K562 (cell line): ENCODE data around the gene IL1RAPL2. TPM values are rescaled to one million over a fixed set of nuclear protein-coding genes. Genes with fewer than 3 reads are reported as not detected.

Source experiments
- ATAC-seq: fragments of 200-7000 bp; cut with Tn5 transposase; 3 replicates; pipeline ENCODE4 v1.9.1; 2020; ENCODE audit warnings: moderate library complexity
- BruUV-seq: library from RNA; stranded (reverse); fragments of 400-500 nt; replicated peaks from 2 replicates; lab custom pipeline; 2021; lab: Mats Ljungman, UMichigan
- CTCF ChIA-PET: fragments of 300-600 bp; formaldehyde crosslinking; extraction: SDS; loops from one replicate; lab custom pipeline; 2021; ENCODE audit warnings: low intra/inter-chr PET ratio; lab: Yijun Ruan, JAX
- POLR2A ChIA-PET: fragments of 300-600, 350-650 bp; sonication (Branson Sonifier 250); formaldehyde crosslinking; extraction: SDS; loops from one replicate; lab custom pipeline; 2021; ENCODE audit warnings: antibody characterized with exemption, inconsistent platforms; lab: Yijun Ruan, JAX
- DNase-seq, 4 experiments: peaks; one replicate each; pipeline versions ENCODE4 v3.0.0 to v3.0.0-alpha.2; 2011 to 2018; ENCODE audit warnings: low spot score in 3 of 4, mixed read lengths in 3 of 4; ENCODE audit errors: extremely low read depth in 1 of 4
- FAIRE-seq: peaks from 2 replicates; lab custom pipeline; 2011; peaks lifted over from hg19 to GRCh38; lab: Jason Lieb, UNC
- H2AFZ ChIP-seq: 2 replicates; pipeline ENCODE4 v1.6.0; 2011; ENCODE audit warnings: low read depth, low read length, control low read depth, inconsistent platforms
- H3K27ac ChIP-seq: fragments of 200-600 bp; 3 replicates; pipeline ENCODE4 v1.8.0; 2011; ENCODE audit warnings: low read depth, mild to moderate bottlenecking, control low read depth, inconsistent platforms, low read length, moderate library complexity, mixed read lengths; ENCODE audit errors: extremely low read depth
- H3K27me3 ChIP-seq, 2 experiments: fragments of 300-600 bp in 1 of 2; 2 replicates in 1 of 2; 3 replicates in 1 of 2; pipeline versions ENCODE4 v1.6.0 to v1.8.0; 2011; ENCODE audit warnings: inconsistent platforms in 2 of 2, low read length in 2 of 2, mild to moderate bottlenecking in 1 of 2, mixed read lengths in 1 of 2, moderate library complexity in 1 of 2; ENCODE audit not compliant: control insufficient read depth in 2 of 2, insufficient read depth in 2 of 2
- H3K36me3 ChIP-seq: fragments of 300-600 bp; 3 replicates; pipeline ENCODE4 v1.8.0; 2011; ENCODE audit warnings: mild to moderate bottlenecking, low read length, inconsistent platforms; ENCODE audit not compliant: control insufficient read depth, insufficient read depth
- H3K4me1 ChIP-seq, 2 experiments: fragments of 200-600 bp in 1 of 2; replicated peaks in 1 of 2; 2 replicates in 1 of 2; 3 replicates in 1 of 2; pipeline versions ENCODE4 v1.5.1 to v1.8.0; 2011; ENCODE audit warnings: inconsistent platforms in 2 of 2, low read length in 2 of 2, mild to moderate bottlenecking in 1 of 2, mixed read lengths in 1 of 2, moderate library complexity in 1 of 2; ENCODE audit not compliant: control insufficient read depth in 2 of 2, insufficient read depth in 2 of 2
- H3K4me2 ChIP-seq: 2 replicates; pipeline ENCODE4 v1.6.1; 2011; ENCODE audit warnings: low read length, control low read depth, inconsistent platforms, mixed read lengths; ENCODE audit not compliant: insufficient read depth
- H3K4me3 ChIP-seq: fragments of 200-600 bp; sonication (generic), shearing (Covaris generic); 2 replicates; pipeline ENCODE4 v1.5.1; 2016; ENCODE audit warnings: control low read depth, inconsistent platforms
- H3K79me2 ChIP-seq: fragments of 200-600 bp; 3 replicates; pipeline ENCODE4 v1.8.0; 2011; ENCODE audit warnings: low read length, inconsistent platforms; ENCODE audit not compliant: control insufficient read depth, insufficient read depth
- H3K9ac ChIP-seq, 2 experiments: 2 replicates each; pipeline versions ENCODE4 v1.6.0 to v1.6.1; 2011; ENCODE audit warnings: low read depth in 2 of 2, low read length in 2 of 2, control low read depth in 1 of 2, inconsistent platforms in 1 of 2, mild to moderate bottlenecking in 1 of 2, mixed read lengths in 1 of 2; ENCODE audit not compliant: insufficient read depth in 1 of 2
- H3K9me1 ChIP-seq: one replicate; pipeline ENCODE4 v1.6.0; 2011; ENCODE audit warnings: inconsistent platforms, mild to moderate bottlenecking, low read length, moderate library complexity; ENCODE audit not compliant: control insufficient read depth, insufficient read depth
- H3K9me3 ChIP-seq: replicated peaks from 2 replicates; pipeline ENCODE4 v1.5.1; 2011; ENCODE audit warnings: low read depth, low read length, inconsistent platforms; ENCODE audit not compliant: control insufficient read depth, insufficient read depth
- H4K20me1 ChIP-seq: replicated peaks from 2 replicates; pipeline ENCODE4 v1.6.1; 2011; ENCODE audit warnings: low read length, inconsistent platforms, mixed read lengths; ENCODE audit not compliant: control insufficient read depth, insufficient read depth
- TCF3 ChIP-seq: sonication (generic); formaldehyde crosslinking; IDR thresholded peaks from 2 replicates; pipeline ENCODE4 v1.4.0; 2020; ENCODE audit warnings: mild to moderate bottlenecking, missing genetic modification reagents
- ZNF212 ChIP-seq: fragments of 450-650 bp; formaldehyde crosslinking; IDR thresholded peaks from 2 replicates; pipeline ENCODE4 v1.4.0; 2020; ENCODE audit warnings: mild to moderate bottlenecking
- ZNF232 ChIP-seq: sonication (generic); formaldehyde crosslinking; IDR thresholded peaks from 2 replicates; pipeline ENCODE4 v1.8.0; 2022; ENCODE audit warnings: mild to moderate bottlenecking, missing genetic modification reagents
- ZNF384 ChIP-seq: IDR thresholded peaks from 2 replicates; pipeline ENCODE4 v1.6.1; 2012; ENCODE audit warnings: low read depth, low read length, improper control_type of control experiment
- ZNF57 ChIP-seq: fragments of 450-650 bp; formaldehyde crosslinking; IDR thresholded peaks from 2 replicates; pipeline ENCODE4 v1.4.0; 2020; ENCODE audit warnings: mild to moderate bottlenecking, moderate library complexity
- ZNF785 ChIP-seq: fragments of 250-450 bp; sonication (Bioruptor Pico); IDR thresholded peaks from 2 replicates; pipeline ENCODE4 v1.4.0; 2020; ENCODE audit warnings: mild to moderate bottlenecking
- WGBS: fragments of 100-300 bp; shearing (Covaris generic); methylation state at CpG from one replicate; pipeline ENCODE4 v1.1.6; 2016; ENCODE audit warnings: low coverage, mixed read lengths; ENCODE audit not compliant: insufficient coverage; ENCODE audit errors: missing lambda C conversion rate; 5-methylcytosine and 5-hydroxymethylcytosine counted together
- in situ Hi-C: fragments of 300-500 bp; cut with MboI; formaldehyde crosslinking; loops from 4 replicates; pipeline ENCODE4 v1.15.0; 2018; ENCODE audit warnings: inconsistent platforms, mixed read lengths
- intact Hi-C: fragments of 100-400 bp; cut with micrococcal nuclease; formaldehyde crosslinking; loops from 2 replicates; pipeline ENCODE4 v1.14.2; 2022
- polyA plus RNA-seq, 8 experiments: library from polyadenylated mRNA; depleted of rRNA in 4 of 8; stranded (reverse) in 5 of 8; unstranded in 3 of 8; fragments of >200 nt; fragmentation: Nextera tagmentation in 2 of 8; fragmentation: Illumina TruSeq in 1 of 8; extraction: Ambion mirVana in 2 of 8; extraction: Trizol in 1 of 8; gene quantifications; 2 replicates each; pipeline versions ENCODE4 v1.2.1 to v1.2.3, GENCODE V29; 2011 to 2014; ENCODE audit warnings: inconsistent platforms in 1 of 8, missing spikeins in 1 of 8
- total RNA-seq, 7 experiments: library from RNA; depleted of rRNA in 6 of 7; stranded (reverse); fragments of >200 nt in 6 of 7; fragmentation: Illumina TruSeq in 2 of 7; extraction: Trizol in 2 of 7; gene quantifications; 2 replicates each; pipeline versions ENCODE4 v1.2.1 to v1.2.3, GENCODE V29; 2011 to 2021; ENCODE audit warnings: low replicate concordance in 1 of 7
- TF ChIP-seq, protein P1 (sequence below): fragments of 450-650 bp; formaldehyde crosslinking; conservative IDR thresholded peaks from 2 replicates; pipeline ENCODE4 v1.4.0; 2022; ENCODE audit warnings: mild to moderate bottlenecking, missing genetic modification characterization
- TF ChIP-seq, protein P2 (sequence below): fragments of 450-650 bp; IDR thresholded peaks from 2 replicates; pipeline ENCODE4 v1.6.1; 2016; ENCODE audit warnings: missing biosample characterization, missing genetic modification characterization
- TF ChIP-seq, protein P3 (sequence below): fragments of 250-450 bp; sonication (Bioruptor Pico); IDR thresholded peaks from 2 replicates; pipeline ENCODE4 v1.5.0; 2022; ENCODE audit warnings: mild to moderate bottlenecking
- TF ChIP-seq, protein P4 (sequence below): fragments of 250-450 bp; sonication (Bioruptor Pico); IDR thresholded peaks from 2 replicates; pipeline ENCODE4 v1.4.0; 2020; ENCODE audit warnings: mild to moderate bottlenecking, moderate library complexity, borderline replicate concordance
- TF ChIP-seq, protein P5 (sequence below): fragments of 450-650 bp; IDR thresholded peaks from 2 replicates; pipeline ENCODE4 v1.6.1; 2016; ENCODE audit warnings: borderline replicate concordance
- TF ChIP-seq, protein P6 (sequence below): fragments of 450-650 bp; IDR thresholded peaks from 2 replicates; pipeline ENCODE4 v1.6.1; 2017; ENCODE audit warnings: mild to moderate bottlenecking, moderate library complexity

Gene IL1RAPL2
- total and polyA plus RNA-seq, 9 of the 15 experiments (the other 6 are each of a cell fraction or from before 2014, with no cell fraction given) = not detected

DNA sequence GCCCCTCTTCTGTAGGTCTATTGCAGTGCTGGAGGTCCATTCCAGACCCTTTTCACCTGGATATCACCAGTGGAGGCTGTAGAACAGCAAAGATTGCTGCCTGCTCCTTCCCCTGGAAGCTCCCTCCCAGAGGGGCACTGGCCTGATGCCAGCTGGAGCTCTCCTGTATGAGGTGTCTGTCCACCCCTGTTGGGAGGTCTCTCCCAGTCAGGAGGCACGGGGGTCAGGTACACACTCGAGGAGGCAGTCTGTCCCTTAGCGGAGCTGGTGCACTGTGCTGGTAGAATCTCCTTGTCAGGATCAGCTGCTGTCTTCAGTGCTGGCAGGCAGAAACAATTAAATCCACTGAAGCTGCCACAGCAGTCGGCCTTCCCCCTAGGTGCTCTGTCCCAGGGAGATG, 276.6 kb downstream of the IL1RAPL2 start:
- FAIRE-seq (no peak), DNase-seq (no peak), ATAC-seq (no peak)
- Histone ChIP-seq H3K9ac (no peak overlapping the region), H3K79me2 (no peaks in the 10 kb centered on the region), H3K4me1 (no peaks in the 10 kb centered on the region), H3K4me3 (no peak overlapping the region), H3K9me3 (no peaks in the 10 kb centered on the region), H3K9me1 (no peaks in the 10 kb centered on the region), H3K4me2 (no peak overlapping the region), H3K27ac (no peak overlapping the region), H3K36me3 (no peaks in the 10 kb centered on the region), H3K27me3 (no peaks in the 10 kb centered on the region), H2AFZ (no peak overlapping the region), H4K20me1 (no peaks in the 10 kb centered on the region)
- ChIA-PET POLR2A (no interaction called here), CTCF (no interaction called here)
- 0% methylated on average over 2 of the region's 4 CpGs for WGBS
- intact Hi-C loops (no loop called here), in situ Hi-C loops (no loop called here)
- no TSS peak for BruUV-seq
- TF ChIP-seq ZNF785 (CRISPR knock-in tag) = no peak
- no peak for TF ChIP-seq ZNF57 (CRISPR knock-in tag)
- TF ChIP-seq, protein P1, sequence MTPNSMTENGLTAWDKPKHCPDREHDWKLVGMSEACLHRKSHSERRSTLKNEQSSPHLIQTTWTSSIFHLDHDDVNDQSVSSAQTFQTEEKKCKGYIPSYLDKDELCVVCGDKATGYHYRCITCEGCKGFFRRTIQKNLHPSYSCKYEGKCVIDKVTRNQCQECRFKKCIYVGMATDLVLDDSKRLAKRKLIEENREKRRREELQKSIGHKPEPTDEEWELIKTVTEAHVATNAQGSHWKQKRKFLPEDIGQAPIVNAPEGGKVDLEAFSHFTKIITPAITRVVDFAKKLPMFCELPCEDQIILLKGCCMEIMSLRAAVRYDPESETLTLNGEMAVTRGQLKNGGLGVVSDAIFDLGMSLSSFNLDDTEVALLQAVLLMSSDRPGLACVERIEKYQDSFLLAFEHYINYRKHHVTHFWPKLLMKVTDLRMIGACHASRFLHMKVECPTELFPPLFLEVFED (CRISPR knock-in tag) = no peak
- TF ChIP-seq ZNF384 = no peak
- TF ChIP-seq ZNF232 (CRISPR knock-in tag) = no peak
- TF ChIP-seq, protein P2, sequence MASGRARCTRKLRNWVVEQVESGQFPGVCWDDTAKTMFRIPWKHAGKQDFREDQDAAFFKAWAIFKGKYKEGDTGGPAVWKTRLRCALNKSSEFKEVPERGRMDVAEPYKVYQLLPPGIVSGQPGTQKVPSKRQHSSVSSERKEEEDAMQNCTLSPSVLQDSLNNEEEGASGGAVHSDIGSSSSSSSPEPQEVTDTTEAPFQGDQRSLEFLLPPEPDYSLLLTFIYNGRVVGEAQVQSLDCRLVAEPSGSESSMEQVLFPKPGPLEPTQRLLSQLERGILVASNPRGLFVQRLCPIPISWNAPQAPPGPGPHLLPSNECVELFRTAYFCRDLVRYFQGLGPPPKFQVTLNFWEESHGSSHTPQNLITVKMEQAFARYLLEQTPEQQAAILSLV (tag) = no peak
- TF ChIP-seq ZNF212 (CRISPR knock-in tag) = no peak
- TF ChIP-seq TCF3 (CRISPR knock-in tag) = no peak
- TF ChIP-seq, protein P3, sequence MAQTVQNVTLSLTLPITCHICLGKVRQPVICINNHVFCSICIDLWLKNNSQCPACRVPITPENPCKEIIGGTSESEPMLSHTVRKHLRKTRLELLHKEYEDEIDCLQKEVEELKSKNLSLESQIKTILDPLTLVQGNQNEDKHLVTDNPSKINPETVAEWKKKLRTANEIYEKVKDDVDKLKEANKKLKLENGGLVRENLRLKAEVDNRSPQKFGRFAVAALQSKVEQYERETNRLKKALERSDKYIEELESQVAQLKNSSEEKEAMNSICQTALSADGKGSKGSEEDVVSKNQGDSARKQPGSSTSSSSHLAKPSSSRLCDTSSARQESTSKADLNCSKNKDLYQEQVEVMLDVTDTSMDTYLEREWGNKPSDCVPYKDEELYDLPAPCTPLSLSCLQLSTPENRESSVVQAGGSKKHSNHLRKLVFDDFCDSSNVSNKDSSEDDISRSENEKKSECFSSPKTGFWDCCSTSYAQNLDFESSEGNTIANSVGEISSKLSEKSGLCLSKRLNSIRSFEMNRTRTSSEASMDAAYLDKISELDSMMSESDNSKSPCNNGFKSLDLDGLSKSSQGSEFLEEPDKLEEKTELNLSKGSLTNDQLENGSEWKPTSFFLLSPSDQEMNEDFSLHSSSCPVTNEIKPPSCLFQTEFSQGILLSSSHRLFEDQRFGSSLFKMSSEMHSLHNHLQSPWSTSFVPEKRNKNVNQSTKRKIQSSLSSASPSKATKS (CRISPR knock-in tag) = no peak
- TF ChIP-seq, protein P4, sequence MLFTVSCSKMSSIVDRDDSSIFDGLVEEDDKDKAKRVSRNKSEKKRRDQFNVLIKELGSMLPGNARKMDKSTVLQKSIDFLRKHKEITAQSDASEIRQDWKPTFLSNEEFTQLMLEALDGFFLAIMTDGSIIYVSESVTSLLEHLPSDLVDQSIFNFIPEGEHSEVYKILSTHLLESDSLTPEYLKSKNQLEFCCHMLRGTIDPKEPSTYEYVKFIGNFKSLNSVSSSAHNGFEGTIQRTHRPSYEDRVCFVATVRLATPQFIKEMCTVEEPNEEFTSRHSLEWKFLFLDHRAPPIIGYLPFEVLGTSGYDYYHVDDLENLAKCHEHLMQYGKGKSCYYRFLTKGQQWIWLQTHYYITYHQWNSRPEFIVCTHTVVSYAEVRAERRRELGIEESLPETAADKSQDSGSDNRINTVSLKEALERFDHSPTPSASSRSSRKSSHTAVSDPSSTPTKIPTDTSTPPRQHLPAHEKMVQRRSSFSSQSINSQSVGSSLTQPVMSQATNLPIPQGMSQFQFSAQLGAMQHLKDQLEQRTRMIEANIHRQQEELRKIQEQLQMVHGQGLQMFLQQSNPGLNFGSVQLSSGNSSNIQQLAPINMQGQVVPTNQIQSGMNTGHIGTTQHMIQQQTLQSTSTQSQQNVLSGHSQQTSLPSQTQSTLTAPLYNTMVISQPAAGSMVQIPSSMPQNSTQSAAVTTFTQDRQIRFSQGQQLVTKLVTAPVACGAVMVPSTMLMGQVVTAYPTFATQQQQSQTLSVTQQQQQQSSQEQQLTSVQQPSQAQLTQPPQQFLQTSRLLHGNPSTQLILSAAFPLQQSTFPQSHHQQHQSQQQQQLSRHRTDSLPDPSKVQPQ (CRISPR knock-in tag) = no peak
- TF ChIP-seq, protein P5, sequence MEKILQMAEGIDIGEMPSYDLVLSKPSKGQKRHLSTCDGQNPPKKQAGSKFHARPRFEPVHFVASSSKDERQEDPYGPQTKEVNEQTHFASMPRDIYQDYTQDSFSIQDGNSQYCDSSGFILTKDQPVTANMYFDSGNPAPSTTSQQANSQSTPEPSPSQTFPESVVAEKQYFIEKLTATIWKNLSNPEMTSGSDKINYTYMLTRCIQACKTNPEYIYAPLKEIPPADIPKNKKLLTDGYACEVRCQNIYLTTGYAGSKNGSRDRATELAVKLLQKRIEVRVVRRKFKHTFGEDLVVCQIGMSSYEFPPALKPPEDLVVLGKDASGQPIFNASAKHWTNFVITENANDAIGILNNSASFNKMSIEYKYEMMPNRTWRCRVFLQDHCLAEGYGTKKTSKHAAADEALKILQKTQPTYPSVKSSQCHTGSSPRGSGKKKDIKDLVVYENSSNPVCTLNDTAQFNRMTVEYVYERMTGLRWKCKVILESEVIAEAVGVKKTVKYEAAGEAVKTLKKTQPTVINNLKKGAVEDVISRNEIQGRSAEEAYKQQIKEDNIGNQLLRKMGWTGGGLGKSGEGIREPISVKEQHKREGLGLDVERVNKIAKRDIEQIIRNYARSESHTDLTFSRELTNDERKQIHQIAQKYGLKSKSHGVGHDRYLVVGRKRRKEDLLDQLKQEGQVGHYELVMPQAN = no peak
- TF ChIP-seq, protein P6, sequence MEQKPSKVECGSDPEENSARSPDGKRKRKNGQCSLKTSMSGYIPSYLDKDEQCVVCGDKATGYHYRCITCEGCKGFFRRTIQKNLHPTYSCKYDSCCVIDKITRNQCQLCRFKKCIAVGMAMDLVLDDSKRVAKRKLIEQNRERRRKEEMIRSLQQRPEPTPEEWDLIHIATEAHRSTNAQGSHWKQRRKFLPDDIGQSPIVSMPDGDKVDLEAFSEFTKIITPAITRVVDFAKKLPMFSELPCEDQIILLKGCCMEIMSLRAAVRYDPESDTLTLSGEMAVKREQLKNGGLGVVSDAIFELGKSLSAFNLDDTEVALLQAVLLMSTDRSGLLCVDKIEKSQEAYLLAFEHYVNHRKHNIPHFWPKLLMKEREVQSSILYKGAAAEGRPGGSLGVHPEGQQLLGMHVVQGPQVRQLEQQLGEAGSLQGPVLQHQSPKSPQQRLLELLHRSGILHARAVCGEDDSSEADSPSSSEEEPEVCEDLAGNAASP = no peak
